ENCODE measurements around the gene KRT20. TPM values are rescaled to one million over a fixed set of nuclear protein-coding genes. Genes with fewer than 3 reads are reported as not detected.
A peak's percentile ranks its signal among the peaks of the same experiment; 100 is the strongest.

The KRT20 gene
- total RNA-seq, 3 donors from 2014 or later, result 6.6 TPM; not detected in 2

DNA sequence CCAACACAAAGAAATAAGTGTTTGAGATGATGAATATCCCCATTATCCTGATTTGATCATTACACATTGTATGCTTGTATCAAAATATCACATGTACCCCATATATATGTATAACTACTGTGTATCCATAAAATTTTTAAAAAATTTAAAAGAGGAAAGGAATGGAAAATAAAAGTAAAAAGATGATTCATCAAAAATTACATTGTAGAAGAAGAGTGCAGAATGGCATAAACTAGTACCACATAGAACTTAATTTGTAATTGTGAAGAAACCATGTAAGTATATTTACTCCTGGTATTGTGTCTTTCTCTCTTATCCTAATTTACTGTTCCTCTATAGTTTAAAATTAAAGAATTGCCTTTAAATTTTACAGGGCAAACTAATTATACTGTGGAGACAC, 51.2 kb downstream of the KRT20 start:
- no peak for DNase-seq (ENCODE audit: low spot score in 2 of 2)
- Histone ChIP-seq H3K4me1 (no peaks in the 10 kb centered on the region), H3K4me3 (no peak overlapping the region), H3K27ac (no peak overlapping the region), H3K36me3 (no peaks in the 10 kb centered on the region), H3K27me3 (no peaks in the 10 kb centered on the region), H3K9me3 (no peaks in the 10 kb centered on the region)
- intact Hi-C loops (cut with DNase I; ENCODE audit: low total_unique reads), result no loop called here
- no peak for TF ChIP-seq POLR2A (IDR thresholded peaks at IDR 0.05)
- TF ChIP-seq, protein P1, sequence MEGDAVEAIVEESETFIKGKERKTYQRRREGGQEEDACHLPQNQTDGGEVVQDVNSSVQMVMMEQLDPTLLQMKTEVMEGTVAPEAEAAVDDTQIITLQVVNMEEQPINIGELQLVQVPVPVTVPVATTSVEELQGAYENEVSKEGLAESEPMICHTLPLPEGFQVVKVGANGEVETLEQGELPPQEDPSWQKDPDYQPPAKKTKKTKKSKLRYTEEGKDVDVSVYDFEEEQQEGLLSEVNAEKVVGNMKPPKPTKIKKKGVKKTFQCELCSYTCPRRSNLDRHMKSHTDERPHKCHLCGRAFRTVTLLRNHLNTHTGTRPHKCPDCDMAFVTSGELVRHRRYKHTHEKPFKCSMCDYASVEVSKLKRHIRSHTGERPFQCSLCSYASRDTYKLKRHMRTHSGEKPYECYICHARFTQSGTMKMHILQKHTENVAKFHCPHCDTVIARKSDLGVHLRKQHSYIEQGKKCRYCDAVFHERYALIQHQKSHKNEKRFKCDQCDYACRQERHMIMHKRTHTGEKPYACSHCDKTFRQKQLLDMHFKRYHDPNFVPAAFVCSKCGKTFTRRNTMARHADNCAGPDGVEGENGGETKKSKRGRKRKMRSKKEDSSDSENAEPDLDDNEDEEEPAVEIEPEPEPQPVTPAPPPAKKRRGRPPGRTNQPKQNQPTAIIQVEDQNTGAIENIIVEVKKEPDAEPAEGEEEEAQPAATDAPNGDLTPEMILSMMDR (IDR thresholded peaks at IDR 0.05), result no peak
- TF ChIP-seq POLR2AphosphoS5 (IDR thresholded peaks at IDR 0.05), result no peak

DNA sequence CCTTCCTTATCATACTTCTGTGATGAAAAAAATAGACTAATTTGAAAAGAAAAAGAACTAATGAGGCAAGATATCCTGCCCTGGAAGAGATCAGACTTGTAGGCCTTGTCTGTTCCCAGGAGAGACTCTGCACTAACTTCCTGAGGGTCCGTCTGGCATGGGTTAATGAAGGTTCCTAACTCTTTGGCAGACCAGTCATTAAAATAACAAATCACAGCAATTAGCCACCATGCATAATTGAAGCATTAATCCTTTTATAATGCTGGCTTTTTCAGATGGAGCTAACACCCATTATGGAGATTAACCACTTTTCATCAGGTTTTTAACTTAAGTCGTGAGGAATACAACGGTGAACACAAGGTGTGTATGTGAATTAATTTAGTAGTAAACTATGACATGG, 52.2 kb downstream of the KRT20 start:
- Histone ChIP-seq H3K4me3 (no peak overlapping the region), H3K27ac (no peak overlapping the region), H3K36me3 (no peaks in the 10 kb centered on the region), H3K27me3 (no peaks in the 10 kb centered on the region), H3K9me3 (no peaks in the 10 kb centered on the region), H3K4me1 (no peaks in the 10 kb centered on the region)
- TF ChIP-seq, protein P1 (IDR thresholded peaks at IDR 0.05), result no peak
- no peak for TF ChIP-seq POLR2A (IDR thresholded peaks at IDR 0.05)
- no peak for TF ChIP-seq POLR2AphosphoS5 (IDR thresholded peaks at IDR 0.05)
- intact Hi-C loops (cut with DNase I; ENCODE audit: low total_unique reads), result no loop called here
- DNase-seq (ENCODE audit: low spot score in 2 of 2), result no peak

DNA sequence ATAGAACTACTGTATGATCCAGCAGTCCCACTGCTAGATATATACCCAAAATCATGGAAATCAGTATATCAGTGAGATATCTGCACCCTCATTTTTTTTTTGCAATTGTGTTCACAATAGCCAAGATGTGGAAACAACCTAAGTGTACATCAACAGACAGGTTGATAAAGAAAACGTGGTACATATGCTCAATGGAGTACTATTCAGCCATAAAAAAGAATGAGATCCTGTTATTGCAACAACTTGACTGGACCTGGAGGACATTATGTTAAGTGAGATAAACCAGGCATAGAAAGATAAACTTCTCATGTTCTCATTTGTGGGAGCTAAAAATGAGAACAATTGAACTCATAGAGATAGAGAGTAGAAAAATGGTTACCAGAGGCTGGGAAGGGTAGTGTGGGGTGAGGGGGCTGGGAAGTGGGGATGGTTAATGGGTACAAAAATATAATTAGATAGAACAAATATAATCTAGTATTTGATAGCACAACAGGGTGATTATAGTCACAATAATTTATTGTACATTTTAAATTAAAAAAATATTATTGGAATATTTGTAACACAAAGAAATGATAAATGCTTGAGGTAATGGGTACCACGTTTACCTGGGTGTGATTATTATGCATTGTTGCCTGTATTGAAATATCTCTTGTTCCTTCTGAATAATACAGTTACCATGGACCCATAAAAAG, 54.8 kb downstream of the KRT20 start:
- Histone ChIP-seq H3K36me3 (no peaks in the 10 kb centered on the region), H3K27me3 (no peaks in the 10 kb centered on the region), H3K9me3 (no peaks in the 10 kb centered on the region), H3K4me1 (no peaks in the 10 kb centered on the region), H3K4me3 (no peak overlapping the region), H3K27ac (no peak overlapping the region)
- DNase-seq (ENCODE audit: low spot score in 2 of 2), result no peak
- TF ChIP-seq, protein P1 (IDR thresholded peaks at IDR 0.05), result no peak
- TF ChIP-seq POLR2A (IDR thresholded peaks at IDR 0.05), result no peak
- no peak for TF ChIP-seq POLR2AphosphoS5 (IDR thresholded peaks at IDR 0.05)
- intact Hi-C loops (cut with DNase I; ENCODE audit: low total_unique reads), result no loop called here

DNA sequence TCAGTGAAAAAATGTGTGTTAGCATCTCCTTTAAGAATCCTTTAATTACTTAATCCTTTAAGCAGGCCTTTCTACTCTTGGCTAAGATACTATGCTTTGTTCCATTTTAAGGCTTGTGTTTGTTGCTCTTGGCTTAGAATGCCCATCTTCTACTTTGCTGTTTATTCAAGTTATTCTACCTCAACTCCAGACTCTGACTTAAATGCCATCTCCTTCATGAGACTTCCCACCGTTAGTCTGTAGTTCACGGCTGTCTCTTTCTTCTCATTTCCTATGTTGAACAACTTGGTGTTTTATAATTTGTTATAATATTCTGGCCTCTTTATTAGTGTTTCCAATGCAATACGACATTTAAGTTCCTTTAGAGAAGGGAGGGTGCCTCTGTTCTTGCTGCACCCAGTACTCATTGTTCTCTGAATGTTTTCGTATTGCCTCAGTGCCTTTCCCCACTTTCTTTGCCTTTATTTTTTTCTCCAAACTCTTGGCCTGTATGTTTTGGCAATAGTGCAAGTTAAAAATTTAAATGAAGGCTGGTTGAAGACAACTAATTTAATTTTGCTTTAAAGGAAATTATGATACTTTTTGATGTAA, 56.5 kb downstream of the KRT20 start:
- no peaks in the 10 kb centered on the region for H3K27me3 ChIP-seq
- TF ChIP-seq, protein P1 (IDR thresholded peaks at IDR 0.05), result no peak
- TF ChIP-seq POLR2A (IDR thresholded peaks at IDR 0.05) (no peak), POLR2AphosphoS5 (IDR thresholded peaks at IDR 0.05) (no peak)
- intact Hi-C loops (cut with DNase I; ENCODE audit: low total_unique reads), result no loop called here
- DNase-seq (ENCODE audit: low spot score in 2 of 2), result no peak
- H3K4me3 ChIP-seq, result no peak overlapping the region
- peak overlapping the region in 1 of 2 donors; percentile 61 for H3K27ac ChIP-seq
- no peaks in the 10 kb centered on the region for H3K9me3 ChIP-seq
- no peaks in the 10 kb centered on the region for H3K4me1 ChIP-seq
- H3K36me3 ChIP-seq, result no peaks in the 10 kb centered on the region

DNA sequence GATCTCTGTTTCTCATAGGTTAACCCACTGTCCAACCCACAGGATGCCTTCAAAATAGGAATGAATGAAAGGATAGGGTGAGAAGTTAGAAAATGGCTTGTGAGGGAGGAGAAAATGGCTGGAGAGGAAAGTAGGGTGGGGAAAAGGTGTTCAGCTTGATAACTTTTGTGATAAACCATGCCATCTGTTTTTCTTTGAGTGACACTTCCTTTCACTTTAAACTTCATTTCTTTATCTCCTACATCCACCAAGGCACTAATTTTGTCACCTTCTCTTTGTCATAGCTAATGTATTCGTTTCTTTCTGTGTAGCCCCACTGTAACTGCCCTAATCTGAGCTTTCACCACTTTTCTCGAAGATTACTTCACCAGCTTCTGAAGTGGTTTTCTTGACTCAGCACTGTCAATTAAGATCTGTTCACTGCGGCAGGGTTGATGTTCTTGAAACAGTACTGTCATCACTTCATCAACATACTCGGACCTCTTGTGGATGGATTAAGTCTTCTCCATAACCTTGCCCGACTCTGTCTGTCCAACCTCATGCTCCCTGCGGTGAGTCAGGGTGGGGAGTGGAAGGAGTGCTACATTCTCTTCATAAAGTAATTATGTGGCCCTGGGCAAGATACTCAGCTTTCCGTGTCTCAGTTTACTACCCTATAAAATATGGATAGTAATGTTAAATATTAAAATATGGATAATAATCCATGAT, 57.1 kb downstream of the KRT20 start:
- H3K36me3 ChIP-seq, result no peaks in the 10 kb centered on the region
- H3K9me3 ChIP-seq, result no peaks in the 10 kb centered on the region
- H3K4me3 ChIP-seq, result no peak overlapping the region
- no peak for DNase-seq (ENCODE audit: low spot score in 2 of 2)
- peak overlapping the region in 1 of 2 donors; percentile 61 for H3K27ac ChIP-seq
- TF ChIP-seq, protein P1 (IDR thresholded peaks at IDR 0.05), result no peak
- TF ChIP-seq POLR2A (IDR thresholded peaks at IDR 0.05) (no peak), POLR2AphosphoS5 (IDR thresholded peaks at IDR 0.05) (no peak)
- H3K4me1 ChIP-seq, result no peaks in the 10 kb centered on the region
- intact Hi-C loops (cut with DNase I; ENCODE audit: low total_unique reads), result no loop called here
- H3K27me3 ChIP-seq, result no peaks in the 10 kb centered on the region

All from breast epithelium (tissue), 4 donors.